NK-92 (cell line): ENCODE measurements around the gene CDK7.

Experiments
- DNase-seq: peaks from one replicate; lab custom pipeline; 2025; ENCODE audit not compliant: unreplicated experiment; lab: John Stamatoyannopoulos, UW

The CDK7 gene

DNA sequence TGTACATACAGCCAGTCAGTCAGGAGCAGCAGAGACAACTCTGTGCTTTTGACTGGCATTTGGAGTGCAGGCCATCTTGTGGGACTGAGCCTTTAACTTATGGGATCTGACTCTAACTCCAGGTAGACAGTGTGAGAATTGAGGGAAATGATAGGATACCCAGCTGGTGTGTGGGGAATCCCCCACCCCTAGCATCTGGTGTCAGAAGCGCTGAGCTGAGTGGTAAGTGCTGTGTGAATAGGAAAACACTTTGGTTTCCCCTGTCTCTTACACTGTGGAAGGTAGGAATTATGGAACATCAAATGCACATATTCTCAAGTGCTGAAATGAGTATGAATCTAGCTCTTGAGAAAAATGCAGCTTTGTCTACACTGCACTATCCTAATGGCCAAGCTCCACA is 54.0 kb downstream of the CDK7 start:
- no peak for DNase-seq

DNA sequence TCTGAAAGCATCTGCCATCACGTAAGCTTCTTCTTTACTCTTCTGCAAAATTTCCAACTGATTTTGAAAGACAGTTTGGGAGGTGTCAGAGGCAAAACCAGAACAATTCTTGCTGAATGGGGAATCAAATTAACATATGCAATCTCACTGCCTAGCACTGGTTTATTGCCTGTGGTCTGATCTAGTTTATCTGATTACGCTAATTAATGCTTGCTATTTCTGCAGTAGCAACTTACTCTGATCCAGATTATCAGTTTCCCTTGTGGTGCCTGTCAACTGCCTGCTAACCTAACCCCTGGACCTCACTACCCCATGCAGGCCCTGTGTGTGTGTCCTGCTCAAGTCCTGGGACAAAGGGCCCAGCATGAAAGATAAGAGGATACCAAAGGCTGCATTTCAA is 57.6 kb downstream of the CDK7 start:
- DNase-seq = no peak

DNA sequence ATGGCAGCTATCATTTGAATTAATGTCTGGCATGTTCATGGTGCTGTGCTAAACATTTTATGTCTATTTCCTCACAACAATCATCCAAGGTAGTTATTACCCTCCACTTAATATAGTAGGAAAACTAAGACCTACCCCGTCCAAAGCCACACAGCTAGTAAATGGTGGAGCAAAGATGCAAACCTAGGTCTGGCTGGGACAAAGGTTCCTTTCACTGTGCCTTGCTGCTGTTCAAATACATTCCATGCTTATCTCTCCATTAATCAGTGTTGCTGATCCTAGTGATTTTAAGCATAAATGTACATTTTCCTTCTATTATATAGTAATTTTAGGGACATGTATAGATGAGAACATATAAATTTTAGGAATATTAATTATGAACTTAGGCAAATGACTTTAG is 59.2 kb downstream of the CDK7 start:
- DNase-seq = no peak

DNA sequence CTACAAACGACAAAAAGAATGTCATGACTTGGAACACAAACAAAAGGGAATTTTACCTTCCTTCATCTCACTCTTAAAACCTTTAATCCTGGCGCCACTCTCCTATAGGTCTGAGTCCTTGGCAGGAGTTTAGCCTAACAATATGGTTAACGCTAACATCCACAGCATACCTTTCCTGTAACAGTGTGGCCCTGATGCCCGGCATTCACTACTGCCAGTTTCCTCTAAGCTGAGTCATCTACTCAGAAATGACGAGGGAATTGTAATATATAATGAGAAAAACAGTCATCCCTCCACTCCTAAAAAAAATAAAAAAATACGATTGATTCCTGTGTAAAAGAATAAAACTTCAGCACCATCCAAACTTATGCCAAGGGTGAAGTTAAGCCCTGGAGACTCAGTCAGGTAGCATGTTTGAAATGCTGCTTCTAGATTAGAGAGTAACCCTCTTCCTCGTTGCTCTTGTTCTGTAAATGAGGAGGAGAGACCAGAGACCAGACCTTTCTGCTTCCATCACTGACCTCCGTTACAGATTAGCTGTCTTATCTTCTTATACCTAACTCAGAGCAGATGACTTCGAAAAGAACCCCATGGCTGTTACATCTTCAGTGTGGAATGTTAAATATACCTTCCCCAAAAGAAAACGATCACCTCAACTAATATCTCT is 60.5 kb downstream of the CDK7 start:
- DNase-seq = no peak

DNA sequence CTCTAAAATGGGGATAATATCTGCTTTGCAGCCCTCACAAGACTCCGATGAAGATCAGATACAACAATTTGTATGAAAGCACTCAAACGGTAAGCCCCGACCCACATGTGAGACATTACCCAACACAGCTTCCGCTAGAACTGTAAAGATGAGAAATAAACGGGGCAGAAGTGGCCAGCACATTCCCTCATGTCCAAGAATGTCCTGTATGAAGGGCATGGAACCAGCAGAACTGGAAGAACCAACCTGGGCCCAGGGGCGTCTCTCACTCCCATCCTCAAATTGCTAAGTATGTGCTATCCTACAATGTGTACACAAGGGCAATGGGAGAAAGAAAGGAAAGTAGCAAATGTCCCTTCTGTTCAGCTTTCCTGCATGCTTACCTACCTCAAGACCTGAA is 64.9 kb downstream of the CDK7 start:
- no peak for DNase-seq

DNA sequence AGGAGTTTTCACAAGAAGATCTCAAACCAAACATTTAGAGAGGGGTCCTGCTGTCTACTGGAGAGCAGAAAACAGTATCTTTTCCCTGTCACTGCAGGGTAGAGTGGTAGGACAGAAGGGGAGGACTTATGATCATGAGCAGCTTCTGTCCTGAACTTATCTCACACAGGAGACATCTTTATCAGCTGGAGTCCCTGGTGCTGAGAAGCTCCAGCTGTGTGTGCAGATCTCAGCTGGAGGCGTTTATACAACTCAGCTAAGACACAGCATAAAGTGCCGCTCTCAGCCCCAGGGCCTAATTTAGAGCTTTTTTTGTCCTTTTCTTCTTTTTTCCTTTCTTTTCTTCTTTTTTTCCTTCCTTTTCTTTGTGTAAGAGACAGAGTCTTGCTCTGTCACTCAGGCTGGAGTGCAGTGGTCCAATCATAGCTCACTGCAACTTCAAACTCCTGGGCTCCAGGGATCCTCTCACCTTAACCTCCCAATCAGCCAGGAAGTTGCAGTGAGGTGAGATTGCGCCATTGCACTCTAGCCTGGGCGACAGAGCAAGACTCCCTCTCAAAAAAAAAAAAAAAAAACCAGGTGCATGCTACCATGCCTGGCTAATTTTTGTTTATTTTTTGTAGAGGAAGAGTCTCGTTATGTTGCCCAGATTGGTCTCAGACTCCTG is 66.0 kb downstream of the CDK7 start:
- no peak for DNase-seq

DNA sequence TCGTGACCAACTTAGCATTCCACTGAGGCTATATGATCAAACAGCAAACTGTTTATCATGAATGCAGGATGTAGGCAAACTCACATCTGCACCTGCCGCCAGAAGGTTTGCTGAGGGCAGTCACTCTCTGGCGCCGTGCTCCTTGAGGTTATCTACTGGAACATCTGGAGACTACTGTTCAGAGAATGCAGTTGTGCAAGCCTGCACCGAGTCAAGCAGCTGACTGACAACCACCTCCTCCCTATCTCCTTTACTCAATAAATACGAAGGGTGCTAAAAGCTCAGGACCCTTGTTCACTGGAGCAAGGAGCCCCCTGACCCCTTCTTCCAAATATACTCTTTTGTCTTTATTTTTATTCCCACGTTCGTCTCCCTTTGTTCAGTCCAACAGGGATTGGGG is 70.8 kb downstream of the CDK7 start:
- DNase-seq = no peak

DNA sequence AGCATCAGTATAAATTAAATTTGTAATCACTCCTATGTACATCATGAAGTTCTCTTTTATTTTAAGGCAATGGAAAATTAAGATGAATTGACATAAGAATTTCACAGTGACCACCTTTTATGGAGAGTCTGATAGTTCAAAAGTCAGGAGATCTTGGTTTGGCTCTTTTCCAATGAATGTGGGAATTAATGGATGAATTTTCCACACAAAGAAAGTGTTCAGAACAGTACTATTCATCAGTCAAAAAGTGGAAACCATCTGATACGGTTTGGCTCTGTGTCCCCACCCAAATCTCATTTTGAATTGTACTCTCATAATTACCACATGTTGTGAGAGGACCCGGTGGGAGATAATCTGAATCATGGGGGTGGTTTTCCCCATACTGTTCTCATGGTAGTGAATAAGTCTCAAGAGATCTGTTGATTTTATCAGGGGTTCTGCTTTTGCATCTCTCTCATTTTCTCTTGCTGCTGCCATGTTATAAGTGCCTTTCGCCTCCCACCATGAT is 73.4 kb downstream of the CDK7 start:
- no peak for DNase-seq

DNA sequence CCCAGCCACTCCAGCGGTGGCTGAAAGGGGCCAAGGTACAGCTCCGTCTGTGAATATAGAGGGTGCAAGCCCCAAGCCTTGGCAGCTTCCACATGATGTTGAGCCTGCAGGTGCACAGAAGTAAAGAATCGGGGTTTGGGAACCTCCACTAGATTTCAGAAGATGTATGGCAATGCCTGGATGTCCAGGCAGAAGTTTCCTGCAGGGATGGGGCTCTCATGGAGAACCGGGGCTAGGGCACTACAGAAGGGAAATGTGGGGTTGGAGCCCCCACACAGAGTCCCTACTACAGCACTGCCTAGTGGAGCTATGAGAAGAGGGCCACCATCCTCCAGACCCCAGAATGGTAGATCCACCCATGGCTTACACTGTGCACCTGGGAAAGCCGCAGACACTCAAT is 74.7 kb downstream of the CDK7 start:
- no peak for DNase-seq

DNA sequence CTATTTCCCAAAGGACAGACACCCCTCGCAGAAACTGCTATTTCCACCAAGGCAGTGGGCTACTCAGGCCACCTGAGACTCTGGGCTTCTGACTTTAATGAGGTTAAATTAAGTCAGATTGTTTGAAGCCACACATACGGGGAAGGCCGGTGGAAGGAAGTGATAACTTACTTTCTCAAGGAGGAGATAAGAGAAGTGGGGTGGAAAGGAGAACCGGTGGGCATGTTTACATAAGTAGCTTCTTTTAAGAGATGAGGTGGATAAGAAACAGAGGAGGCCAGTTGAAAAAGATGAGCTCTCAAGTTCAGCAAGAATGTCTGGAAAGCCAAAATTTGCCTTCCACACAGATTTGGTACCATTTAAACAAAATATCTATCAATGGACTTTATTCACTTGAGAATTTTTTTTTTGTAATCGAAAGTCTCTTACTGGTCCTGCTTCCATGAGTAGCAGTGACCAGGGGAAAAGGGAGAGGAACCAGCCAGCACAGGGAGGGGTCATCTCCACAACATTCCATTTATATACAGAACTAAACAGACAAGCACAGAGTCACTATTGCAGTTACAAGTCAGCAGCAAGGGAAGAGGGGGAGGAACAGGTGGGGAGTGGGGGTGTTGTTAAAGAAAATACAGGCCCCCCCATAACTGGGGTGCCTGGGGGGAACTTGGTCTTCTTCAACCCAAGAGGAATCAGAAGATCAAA is 77.9 kb downstream of the CDK7 start:
- no peak for DNase-seq

DNA sequence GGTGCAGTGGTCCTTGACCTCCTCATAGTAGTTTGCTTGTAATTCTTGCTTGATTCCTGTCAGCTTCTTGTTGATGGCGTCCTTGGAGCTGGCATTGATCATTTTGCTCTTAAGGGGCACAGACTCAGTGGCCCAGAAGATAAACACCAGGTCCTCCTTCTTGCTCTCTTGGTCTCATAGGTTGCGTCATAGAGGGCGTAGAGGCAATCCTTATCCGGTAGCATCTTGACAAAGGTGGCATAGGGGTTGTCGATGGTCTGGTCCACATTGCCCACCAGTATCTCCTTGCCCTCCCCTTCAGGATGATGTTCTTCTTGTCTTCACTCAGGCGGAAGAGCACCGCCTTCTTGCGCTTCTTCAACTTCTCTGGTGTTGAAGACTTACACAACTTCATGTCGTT is 78.7 kb downstream of the CDK7 start:
- DNase-seq = no peak

DNA sequence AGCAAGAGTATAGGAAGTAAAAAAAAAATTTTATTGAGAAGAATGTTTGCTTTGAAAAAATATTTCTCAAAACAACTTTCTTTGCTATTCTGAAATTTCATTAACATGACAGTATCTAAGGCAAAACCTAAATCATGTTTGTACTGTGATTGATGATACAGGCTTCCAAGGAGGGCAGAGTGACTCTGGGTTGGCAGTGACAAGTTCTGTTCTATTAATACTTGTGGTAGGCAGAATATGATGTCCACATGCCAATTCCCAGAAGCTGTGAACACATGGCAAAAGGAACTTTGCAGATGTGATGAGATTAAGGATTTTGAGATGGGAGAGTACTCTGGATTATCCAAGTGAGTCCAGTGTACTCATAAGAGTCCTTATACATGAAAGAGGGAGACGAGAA is 81.3 kb downstream of the CDK7 start:
- no peak for DNase-seq

DNA sequence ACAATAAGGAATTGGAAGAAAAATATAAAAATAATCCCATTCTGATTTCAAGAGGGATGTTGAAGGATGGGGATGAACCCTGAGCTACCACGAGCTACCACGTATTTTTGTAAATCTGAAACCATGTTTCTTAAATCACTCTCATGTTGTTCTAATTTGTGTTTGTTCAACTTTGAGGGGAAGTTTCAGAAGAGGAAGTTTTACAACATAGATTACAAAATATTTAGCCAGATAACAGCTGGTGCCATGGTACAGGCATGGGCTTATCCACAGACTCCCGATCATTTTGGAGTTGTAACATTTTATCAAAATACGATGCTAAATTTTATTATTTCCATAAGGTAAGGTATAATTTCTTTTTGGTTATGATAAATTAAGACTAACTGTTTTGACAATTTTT is 82.7 kb downstream of the CDK7 start:
- DNase-seq = no peak

DNA sequence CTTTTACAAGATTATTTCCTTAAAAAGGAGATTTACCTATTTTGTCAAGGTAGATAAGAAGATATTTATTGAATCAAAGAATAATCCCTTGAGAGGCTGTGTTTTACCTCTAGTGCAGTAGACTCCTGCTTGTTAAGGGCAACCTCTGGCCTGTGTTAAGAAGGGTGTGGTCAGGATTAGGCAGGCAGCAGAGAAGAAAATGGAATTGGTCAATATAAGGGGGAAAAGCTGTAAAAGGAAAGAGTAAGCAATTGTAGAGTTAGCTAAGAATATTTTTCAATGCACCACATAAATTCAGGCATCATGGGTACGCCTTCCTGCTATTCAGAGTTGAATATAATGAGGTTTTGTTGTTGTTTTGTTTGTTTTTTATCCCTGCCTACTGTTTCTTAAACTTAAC is 91.7 kb downstream of the CDK7 start:
- DNase-seq = no peak
